Measurements from ENCODE around the gene TMEM63A.
"Not testable (repeated sequence)": the region's sequence is repeated elsewhere in the genome, so short reads cannot be mapped to it uniquely, and the experiment has no call there.

TMEM63A gene

GRCh38 chr1:225844236-225845061, 37.7 kb downstream of the TMEM63A start:
- no peak for TF ChIP-seq CTCF (IDR thresholded peaks at IDR 0.05; ENCODE audit: borderline replicate concordance, insufficient read depth, low read depth, low read length)
- no peak overlapping the region for H3K4me3 ChIP-seq (ENCODE audit: low read depth, low read length)

GRCh38 chr1:225843426-225843795, 38.8 kb downstream of the TMEM63A start:
- no peak for TF ChIP-seq CTCF (IDR thresholded peaks at IDR 0.05; ENCODE audit: borderline replicate concordance, insufficient read depth, low read depth, low read length)
- H3K4me3 ChIP-seq (ENCODE audit: low read depth, low read length): no peak overlapping the region

- no peak overlapping the region for H3K4me3 ChIP-seq (ENCODE audit: low read depth, low read length)
- no peak for TF ChIP-seq CTCF (IDR thresholded peaks at IDR 0.05; ENCODE audit: borderline replicate concordance, insufficient read depth, low read depth, low read length)
Observed at GRCh38 chr1:225842788-225843425, 39.3 kb downstream of the TMEM63A start.

GRCh38 chr1:225842074-225842473, 40.1 kb downstream of the TMEM63A start:
- no peak for TF ChIP-seq CTCF (IDR thresholded peaks at IDR 0.05; ENCODE audit: borderline replicate concordance, insufficient read depth, low read depth, low read length)
- no peak overlapping the region for H3K4me3 ChIP-seq (ENCODE audit: low read depth, low read length)

GRCh38 chr1:225840713-225841112, 41.5 kb downstream of the TMEM63A start:
- no peak overlapping the region for H3K4me3 ChIP-seq (ENCODE audit: low read depth, low read length)
- no peak for TF ChIP-seq CTCF (IDR thresholded peaks at IDR 0.05; ENCODE audit: borderline replicate concordance, insufficient read depth, low read depth, low read length)

GRCh38 chr1:225840223-225840610, 42.0 kb downstream of the TMEM63A start:
- TF ChIP-seq CTCF (IDR thresholded peaks at IDR 0.05; ENCODE audit: borderline replicate concordance, insufficient read depth, low read depth, low read length): no peak

GRCh38 chr1:225838793-225839192, 43.4 kb downstream of the TMEM63A start:
- no peak for TF ChIP-seq CTCF (IDR thresholded peaks at IDR 0.05; ENCODE audit: borderline replicate concordance, insufficient read depth, low read depth, low read length)
- H3K4me3 ChIP-seq (ENCODE audit: low read depth, low read length): no peak overlapping the region

More at GRCh38 chr1:225840223-225840610, 42.0 kb downstream of the TMEM63A start:
- no peak overlapping the region for H3K4me3 ChIP-seq (ENCODE audit: low read depth, low read length)

GRCh38 chr1:225836296-225836695, 45.9 kb downstream of the TMEM63A start:
- not testable (repeated sequence) for H3K4me3 ChIP-seq (ENCODE audit: low read depth, low read length)

Measured in GM12875 (cell line).